Neural crest cell (in vitro differentiated cells): ENCODE results near the gene SP140. TPM values are rescaled to one million over a fixed set of nuclear protein-coding genes. Genes with fewer than 3 reads are reported as not detected.
"Not testable (repeated sequence)": the region's sequence is repeated elsewhere in the genome, so short reads cannot be mapped to it uniquely, and the experiment has no call there.

Experiments used
- DNase-seq: peaks from one replicate; pipeline ENCODE4 v3.0.0; 2021; ENCODE audit warnings: low read depth, mixed read lengths, low spot score
- H3K27ac Mint-ChIP-seq: one replicate; pipeline ENCODE4 v1.8.0; 2021; ENCODE audit warnings: mild to moderate bottlenecking, mixed read lengths; ENCODE audit not compliant: unreplicated experiment
- H3K27me3 Mint-ChIP-seq: 2 replicates; pipeline ENCODE4 v1.8.0; 2021; ENCODE audit warnings: low read depth, mild to moderate bottlenecking, mixed read lengths
- H3K36me3 Mint-ChIP-seq: 2 replicates; pipeline ENCODE4 v1.8.0; 2021; ENCODE audit warnings: low read depth, mild to moderate bottlenecking, mixed read lengths
- H3K4me1 Mint-ChIP-seq: 2 replicates; pipeline ENCODE4 v1.8.0; 2021; ENCODE audit warnings: mixed read lengths
- H3K4me3 Mint-ChIP-seq: one replicate; pipeline ENCODE4 v1.8.0; 2021; ENCODE audit warnings: mild to moderate bottlenecking, mixed read lengths
- H3K9me3 Mint-ChIP-seq: 2 replicates; pipeline ENCODE4 v1.8.0; 2021; ENCODE audit warnings: mixed read lengths
- CTCF ChIP-seq: fragments of 200-600 bp; sonication (generic); conservative IDR thresholded peaks from 2 replicates; pipeline ENCODE4 v1.5.0; 2021; ENCODE audit warnings: antibody characterized with exemption, mild to moderate bottlenecking
- total RNA-seq: library from RNA; stranded (reverse); gene quantifications from 2 replicates; pipeline ENCODE4 v1.2.1, GENCODE V29; 2021

SP140 gene
- total RNA-seq, 1 donor from 2014 or later = not detected

DNA sequence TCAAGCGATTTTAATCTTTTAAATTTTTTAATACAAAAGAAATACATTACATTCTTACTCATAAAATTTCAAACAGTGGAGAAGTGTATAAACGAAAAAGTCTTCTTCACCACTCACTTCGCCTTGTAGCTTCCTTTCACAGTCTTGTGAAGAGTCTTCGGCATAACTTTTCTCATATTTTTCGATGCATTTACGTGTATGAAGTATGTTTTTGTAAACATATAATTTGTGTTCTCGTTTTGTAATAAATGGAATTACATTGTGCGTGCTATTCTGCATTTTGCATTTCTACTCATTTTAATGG lies 102.6 kb downstream of the SP140 start:
- Mint-ChIP-seq H3K27ac (no peak overlapping the region), H3K4me1 (no peaks in the 10 kb centered on the region), H3K36me3 (no peaks in the 10 kb centered on the region), H3K27me3 (peaks cover 2% of the 10 kb centered on the region), H3K4me3 (no peak overlapping the region), H3K9me3 (peaks cover 2% of the 10 kb centered on the region)
- DNase-seq = no peak
- TF ChIP-seq CTCF = no peak

- no peak for DNase-seq
- Mint-ChIP-seq H3K36me3 (no peaks in the 10 kb centered on the region), H3K27me3 (peaks cover 6% of the 10 kb centered on the region), H3K4me3 (no peak overlapping the region), H3K9me3 (no peaks in the 10 kb centered on the region), H3K4me1 (no peaks in the 10 kb centered on the region), H3K27ac (no peak overlapping the region)
- TF ChIP-seq CTCF = no peak
Observed at GRCh38 chr2:230329946-230330605, 104.5 kb downstream of the SP140 start.

DNA sequence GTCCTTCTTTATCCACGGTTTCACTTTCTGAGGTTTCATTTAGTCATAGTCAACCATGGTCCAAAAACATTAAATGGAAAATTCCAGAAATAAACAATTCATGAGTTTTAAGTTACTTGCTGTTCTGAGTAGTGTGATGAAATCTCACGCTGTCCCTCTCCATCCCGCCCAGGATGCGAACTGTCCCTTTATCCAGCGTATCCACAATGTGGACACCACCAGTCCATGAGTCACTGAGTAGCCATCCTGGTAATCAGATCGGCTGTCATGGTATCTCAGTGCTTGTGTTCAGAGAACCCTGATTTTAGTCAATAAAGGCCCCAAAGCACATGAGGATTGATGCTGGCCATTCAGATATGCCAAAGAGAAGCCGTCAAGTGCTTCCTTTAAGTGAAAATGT lies 105.2 kb downstream of the SP140 start:
- peaks cover 6% of the 10 kb centered on the region for H3K27me3 Mint-ChIP-seq
- DNase-seq = no peak
- TF ChIP-seq CTCF = no peak
- no peaks in the 10 kb centered on the region for H3K36me3 Mint-ChIP-seq
- no peaks in the 10 kb centered on the region for H3K4me1 Mint-ChIP-seq
- no peak overlapping the region for H3K4me3 Mint-ChIP-seq
- H3K9me3 Mint-ChIP-seq = no peaks in the 10 kb centered on the region
- no peak overlapping the region for H3K27ac Mint-ChIP-seq

- no peaks in the 10 kb centered on the region for H3K9me3 Mint-ChIP-seq
Observed at GRCh38 chr2:230335461-230335863, 109.9 kb downstream of the SP140 start.

GRCh38 chr2:230335864-230336506 lies 110.4 kb downstream of the SP140 start:
- no peak overlapping the region for H3K4me3 Mint-ChIP-seq
- no peak for DNase-seq
- H3K4me1 Mint-ChIP-seq = no peaks in the 10 kb centered on the region
- H3K9me3 Mint-ChIP-seq = no peaks in the 10 kb centered on the region
- no peak for TF ChIP-seq CTCF
- H3K27me3 Mint-ChIP-seq = peaks cover 4% of the 10 kb centered on the region
- H3K36me3 Mint-ChIP-seq = no peaks in the 10 kb centered on the region
- H3K27ac Mint-ChIP-seq = no peak overlapping the region

More at GRCh38 chr2:230335461-230335863, 109.9 kb downstream of the SP140 start:
- H3K27me3 Mint-ChIP-seq = peaks cover 4% of the 10 kb centered on the region
- no peak for TF ChIP-seq CTCF
- no peak overlapping the region for H3K4me3 Mint-ChIP-seq
- no peaks in the 10 kb centered on the region for H3K36me3 Mint-ChIP-seq
- H3K27ac Mint-ChIP-seq = no peak overlapping the region
- H3K4me1 Mint-ChIP-seq = no peaks in the 10 kb centered on the region
- no peak for DNase-seq

DNA sequence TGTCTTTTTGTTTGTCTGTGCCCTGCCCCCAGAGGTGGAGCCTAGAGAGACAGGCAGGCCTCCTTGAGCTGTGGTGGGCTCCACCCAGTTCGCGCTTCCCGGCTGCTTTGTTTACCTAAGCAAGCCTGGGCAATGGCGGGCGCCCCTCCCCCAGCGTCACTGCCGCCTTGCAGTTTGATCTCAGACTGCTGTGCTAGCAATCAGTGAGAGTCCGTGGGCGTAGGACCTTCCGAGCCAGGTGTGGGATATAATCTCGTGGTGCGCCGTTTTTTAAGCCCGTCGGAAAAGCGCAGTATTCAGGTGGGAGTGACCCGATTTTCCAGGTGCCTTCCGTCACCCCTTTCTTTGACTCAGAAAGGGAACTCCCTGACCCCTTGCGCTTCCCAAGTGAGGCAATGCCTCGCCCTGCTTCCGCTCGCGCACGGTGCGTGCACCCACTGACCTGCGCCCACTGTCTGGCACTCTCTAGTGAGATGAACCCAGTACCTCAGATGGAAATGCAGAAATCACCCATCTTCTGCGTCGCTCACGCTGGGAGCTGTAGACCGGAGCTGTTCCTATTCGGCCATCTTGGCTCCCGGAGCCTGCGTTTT lies 116.5 kb downstream of the SP140 start:
- peak overlapping the region; percentile 78 for H3K4me3 Mint-ChIP-seq
- not testable (repeated sequence) for H3K4me1 Mint-ChIP-seq, H3K36me3 Mint-ChIP-seq, H3K27me3 Mint-ChIP-seq, H3K9me3 Mint-ChIP-seq
- DNase-seq = peak; percentile 11
- peak overlapping the region; percentile 87 for H3K27ac Mint-ChIP-seq

- H3K9me3 Mint-ChIP-seq, H3K4me1 Mint-ChIP-seq, H3K4me3 Mint-ChIP-seq, H3K27ac Mint-ChIP-seq, H3K36me3 Mint-ChIP-seq, DNase-seq, H3K27me3 Mint-ChIP-seq: not testable (repeated sequence)
Observed at GRCh38 chr2:230343041-230343624, 117.6 kb downstream of the SP140 start.
